Fibroblast of lung (primary cell): Measurements from ENCODE around the gene ENO4.

Source experiments
- CTCF ChIP-seq, 2 donors: IDR thresholded peaks in 1 of 2; conservative IDR thresholded peaks in 1 of 2; 1 replicate in 1 of 2; 2 replicates in 1 of 2; pipeline ENCODE4 v1.5.1; 2011 to 2012; ENCODE audit warnings: low read length in 2 of 2, control low read depth in 1 of 2, inconsistent platforms in 1 of 2, low read depth in 1 of 2, mild to moderate bottlenecking in 1 of 2
- EZH2 ChIP-seq: IDR thresholded peaks from 2 replicates; pipeline ENCODE4 v1.5.1; 2012; ENCODE audit warnings: low read length, control low read depth, mild to moderate bottlenecking; ENCODE audit errors: missing control alignments

GRCh38 chr10:116875897-116876296 lies 26.6 kb downstream of the ENO4 start:
- TF ChIP-seq CTCF (conservative IDR thresholded peaks at IDR 0.05 in 1 of 2, IDR thresholded peaks at IDR 0.05 in 1 of 2; ENCODE audit: low read depth in 1 of 2, low read length in 2 of 2) (no peak), EZH2 (no peak)
